GM18951 (cell line): ENCODE data around the gene CACNA1C.

Experiments used
- POLR2A ChIP-seq: IDR thresholded peaks from 4 replicates; pipeline ENCODE4 v1.6.1; 2011; ENCODE audit warnings: mild to moderate bottlenecking; ENCODE audit not compliant: insufficient read length, insufficient read depth; ENCODE audit errors: extremely low read depth
- in situ Hi-C: fragments of 300-500 bp; cut with MboI; formaldehyde crosslinking; loops from one replicate; pipeline ENCODE4 v1.12.0; 2022; ENCODE audit warnings: low sequenced_read_pairs, mixed read lengths, inconsistent platforms; ENCODE audit not compliant: unreplicated experiment

CACNA1C gene

DNA sequence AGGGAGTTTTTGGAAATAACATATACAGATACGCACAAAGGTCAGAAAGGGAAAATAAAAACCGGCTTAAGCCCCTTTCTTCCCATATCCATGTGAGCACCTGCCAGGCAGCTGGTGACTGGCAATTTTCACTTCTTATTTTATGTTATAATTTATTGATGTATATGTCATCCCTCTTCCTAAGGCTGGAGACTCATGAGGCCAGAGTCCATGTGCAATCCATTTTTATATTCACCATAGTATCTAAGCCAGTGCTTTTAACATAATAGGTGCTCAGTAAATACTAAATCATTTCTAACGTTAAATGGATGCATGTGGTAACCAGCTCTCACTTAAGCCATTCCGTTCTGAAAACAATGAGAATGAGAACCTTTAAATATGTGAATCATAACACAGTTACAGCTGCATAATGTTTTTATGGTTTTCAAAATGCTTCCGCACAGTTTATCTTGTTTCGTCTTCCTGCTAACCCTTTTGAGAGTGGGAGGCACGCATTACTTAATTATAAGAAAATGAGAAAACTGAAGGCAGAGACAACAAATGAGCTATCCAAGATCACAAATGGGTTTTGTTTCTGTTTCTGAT is 178.3 kb downstream of the CACNA1C start:
- in situ Hi-C loops, result no loop called here
- TF ChIP-seq POLR2A, result no peak

DNA sequence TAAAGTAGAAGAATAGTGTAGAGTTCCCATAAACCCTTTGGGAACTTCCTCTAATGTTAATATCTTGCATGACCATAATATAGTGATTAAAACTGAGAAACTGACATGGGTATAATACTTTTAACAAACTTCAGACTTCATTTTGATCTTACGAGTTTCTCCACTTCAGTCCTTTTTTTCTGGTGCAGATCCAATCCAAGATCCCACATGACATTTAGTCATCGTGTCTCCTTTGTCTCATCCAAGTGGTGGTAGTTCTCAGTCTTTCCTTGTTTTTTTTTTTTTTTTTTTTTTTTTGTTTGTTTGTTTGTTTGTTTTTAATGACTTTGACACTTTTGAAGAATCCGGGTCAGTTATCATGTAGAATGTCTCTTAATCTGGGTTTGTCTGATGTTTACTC is 179.2 kb downstream of the CACNA1C start:
- TF ChIP-seq POLR2A, result no peak
- in situ Hi-C loops, result no loop called here

GRCh38 chr12:2233034-2233433 is 180.2 kb downstream of the CACNA1C start:
- TF ChIP-seq POLR2A, result no peak
- in situ Hi-C loops, result no loop called here

- TF ChIP-seq POLR2A, result no peak
- in situ Hi-C loops, result no loop called here
These were observed 181.3 kb downstream of the CACNA1C start for GRCh38 chr12:2234091-2234490.

- no peak for TF ChIP-seq POLR2A
- in situ Hi-C loops, result no loop called here
These were observed 182.0 kb downstream of the CACNA1C start for GRCh38 chr12:2234646-2235350.

DNA sequence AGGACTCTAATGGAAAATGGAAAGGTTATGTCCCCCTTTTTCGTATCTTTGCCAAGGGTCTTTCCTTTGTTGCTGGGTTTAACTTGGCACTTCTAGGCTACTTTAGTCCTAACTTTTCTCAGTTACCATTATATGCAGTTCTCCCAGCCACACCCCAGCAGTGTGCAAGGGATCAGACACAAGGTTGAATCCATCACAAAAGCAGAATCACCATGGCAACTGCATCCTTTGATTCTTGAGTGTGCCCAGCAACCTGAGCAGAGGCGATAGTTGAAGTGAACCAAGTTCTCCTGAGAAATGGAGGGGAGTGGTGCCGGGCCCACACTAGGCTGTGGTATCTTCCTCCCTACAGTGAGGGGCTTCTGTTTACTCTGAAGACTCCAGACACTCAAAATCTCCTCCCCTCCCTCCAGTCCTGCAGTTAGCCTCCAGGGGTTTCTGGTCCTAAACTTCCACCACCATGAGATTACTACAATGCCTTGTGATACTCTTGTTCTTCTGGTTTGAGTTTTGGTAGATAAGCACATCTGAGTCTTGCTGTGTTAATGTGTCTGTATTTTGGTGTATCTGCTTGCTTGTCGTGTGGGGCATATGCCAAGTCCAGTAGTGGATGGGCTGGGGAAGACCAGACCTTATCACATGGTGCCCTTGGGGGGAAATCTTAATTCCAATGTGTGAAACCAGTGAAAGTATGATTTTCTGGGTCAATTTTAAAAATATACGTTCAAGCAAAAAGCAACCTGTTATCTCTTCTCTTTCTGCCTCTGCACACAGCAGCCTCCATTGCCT is 183.9 kb downstream of the CACNA1C start:
- in situ Hi-C loops, result no loop called here
- no peak for TF ChIP-seq POLR2A

DNA sequence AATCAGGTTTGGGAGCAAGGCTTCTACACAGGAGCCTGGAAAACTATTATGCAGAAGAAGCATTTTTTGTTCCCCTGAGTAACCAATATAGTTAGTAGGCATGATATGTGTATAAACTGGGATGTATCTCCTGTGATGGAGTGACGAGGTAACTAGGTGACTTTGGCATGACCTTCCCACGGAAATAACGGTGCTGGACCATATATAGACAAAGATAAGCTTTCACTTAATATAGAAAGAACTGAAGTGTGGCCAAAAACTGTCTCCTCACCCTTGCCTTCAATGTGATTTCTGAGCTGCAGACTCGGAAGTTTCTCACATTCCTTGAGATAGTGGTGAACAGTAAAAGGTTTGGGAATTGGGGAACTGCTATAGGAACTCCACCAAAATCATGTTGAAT is 185.3 kb downstream of the CACNA1C start:
- no peak for TF ChIP-seq POLR2A
- in situ Hi-C loops, result no loop called here

- TF ChIP-seq POLR2A, result no peak
- in situ Hi-C loops, result no loop called here
These were observed 186.6 kb downstream of the CACNA1C start for GRCh38 chr12:2239381-2239871.

DNA sequence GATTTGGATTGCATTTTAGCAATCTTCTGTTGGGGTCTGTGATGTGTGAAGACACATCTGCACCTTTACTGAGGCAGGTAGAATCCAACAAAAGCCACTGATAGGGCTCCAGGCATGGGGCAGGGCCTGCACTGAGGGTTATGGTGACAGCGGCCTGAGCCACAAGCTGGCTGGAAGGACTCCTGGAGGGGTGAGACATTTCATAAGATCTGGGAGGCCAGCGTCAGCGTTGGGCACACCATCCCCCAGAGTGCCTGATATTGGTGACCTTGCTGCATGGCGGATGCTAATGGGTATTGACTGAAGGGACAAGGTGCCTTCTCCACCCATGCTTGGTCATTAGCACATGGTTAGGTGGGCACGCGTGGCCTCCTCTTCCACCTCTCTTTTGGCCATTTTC is 187.6 kb downstream of the CACNA1C start:
- in situ Hi-C loops, result no loop called here
- no peak for TF ChIP-seq POLR2A

- in situ Hi-C loops, result no loop called here
- no peak for TF ChIP-seq POLR2A
These were observed 188.2 kb downstream of the CACNA1C start for GRCh38 chr12:2240984-2241383.

- TF ChIP-seq POLR2A, result no peak
- in situ Hi-C loops, result no loop called here
These were observed 189.4 kb downstream of the CACNA1C start for GRCh38 chr12:2242216-2242615.

DNA sequence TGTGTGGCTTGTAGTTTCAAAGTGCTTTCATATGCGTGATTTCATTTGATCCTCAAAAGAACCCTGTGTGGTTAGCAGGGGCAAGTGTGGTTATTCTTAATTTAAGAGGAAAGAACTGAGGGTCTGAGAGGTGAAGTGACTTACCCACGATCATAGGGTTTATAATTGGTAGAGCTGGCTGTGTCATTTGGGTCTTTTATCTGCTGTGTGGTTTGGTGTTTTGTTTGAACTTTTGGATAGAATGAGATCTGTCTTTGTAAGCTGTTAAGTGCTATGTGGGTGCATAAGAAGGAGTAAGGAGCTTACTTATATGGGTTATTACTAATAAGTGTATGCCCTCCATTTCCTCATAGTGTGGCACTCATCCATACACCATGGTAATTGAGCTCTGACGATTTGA is 190.0 kb downstream of the CACNA1C start:
- no peak for TF ChIP-seq POLR2A
- in situ Hi-C loops, result no loop called here

GRCh38 chr12:2243275-2243674 is 190.5 kb downstream of the CACNA1C start:
- in situ Hi-C loops, result no loop called here
- TF ChIP-seq POLR2A, result no peak

GRCh38 chr12:2244013-2244861 is 191.4 kb downstream of the CACNA1C start:
- in situ Hi-C loops, result no loop called here
- TF ChIP-seq POLR2A, result no peak
